Fibroblast of lung (primary cell): ENCODE results near the gene IGSF23. TPM values are rescaled to one million over a fixed set of nuclear protein-coding genes. Genes with fewer than 3 reads are reported as not detected.

Experiments
- DNase-seq, 2 donors: peaks; one replicate each; pipeline versions ENCODE4 v3.0.0 to v3.0.0-alpha.2; 2010; ENCODE audit warnings: low read depth in 2 of 2
- H2AFZ ChIP-seq: 2 replicates; pipeline ENCODE4 v1.5.1; 2012; ENCODE audit warnings: low read length, control low read depth, inconsistent platforms
- H3K27ac ChIP-seq: 2 replicates; pipeline ENCODE4 v1.5.1; 2011; ENCODE audit warnings: low read length, control low read depth; ENCODE audit not compliant: insufficient read depth
- H3K27me3 ChIP-seq: 2 replicates; pipeline ENCODE4 v1.5.1; 2011; ENCODE audit warnings: mild to moderate bottlenecking, low read length; ENCODE audit not compliant: control insufficient read depth, insufficient read depth
- H3K36me3 ChIP-seq: 2 replicates; pipeline ENCODE4 v1.5.1; 2011; ENCODE audit warnings: low read length; ENCODE audit not compliant: control insufficient read depth, insufficient read depth
- H3K4me1 ChIP-seq: 2 replicates; pipeline ENCODE4 v1.5.1; 2011; ENCODE audit warnings: low read length; ENCODE audit not compliant: control insufficient read depth, insufficient read depth; ENCODE audit errors: extremely low read depth
- H3K4me2 ChIP-seq: 2 replicates; pipeline ENCODE4 v1.5.1; 2011; ENCODE audit warnings: low read length, control low read depth; ENCODE audit not compliant: insufficient read depth; ENCODE audit errors: extremely low read depth
- H3K4me3 ChIP-seq, 4 experiments: fragments of 200-600 bp in 1 of 4; sonication (generic) in 1 of 4; replicated peaks in 1 of 4; 2 replicates each; pipeline ENCODE4 v1.5.1; 2011 to 2016; ENCODE audit warnings: low read length in 4 of 4, low read depth in 3 of 4, mild to moderate bottlenecking in 3 of 4, control low read depth in 2 of 4, inconsistent platforms in 1 of 4, mixed read lengths in 1 of 4; ENCODE audit not compliant: insufficient read depth in 1 of 4; ENCODE audit errors: control extremely low read depth in 1 of 4
- H3K79me2 ChIP-seq: 2 replicates; pipeline ENCODE4 v1.5.1; 2012; ENCODE audit warnings: mild to moderate bottlenecking, low read length, inconsistent platforms; ENCODE audit not compliant: control insufficient read depth, insufficient read depth
- H3K9ac ChIP-seq: 2 replicates; pipeline ENCODE4 v1.5.1; 2011; ENCODE audit warnings: mild to moderate bottlenecking, low read length, control low read depth; ENCODE audit not compliant: insufficient read depth
- H3K9me3 ChIP-seq: 2 replicates; pipeline ENCODE4 v1.5.1; 2012; ENCODE audit warnings: low read depth, low read length; ENCODE audit not compliant: control insufficient read depth, insufficient read depth
- H4K20me1 ChIP-seq: 2 replicates; pipeline ENCODE4 v1.5.1; 2011; ENCODE audit warnings: low read length; ENCODE audit not compliant: control insufficient read depth, insufficient read depth; ENCODE audit errors: extremely low read depth
- EZH2 ChIP-seq: IDR thresholded peaks from 2 replicates; pipeline ENCODE4 v1.5.1; 2012; ENCODE audit warnings: low read length, control low read depth, mild to moderate bottlenecking; ENCODE audit errors: missing control alignments
- polyA plus RNA-seq, 2 donors: library from polyadenylated mRNA; depleted of rRNA in 1 of 2; stranded (reverse) in 1 of 2; unstranded in 1 of 2; fragments of >200 nt; gene quantifications; 2 replicates each; pipeline ENCODE4 v1.2.1, GENCODE V29; 2011 to 2012; ENCODE audit warnings: missing spikeins in 1 of 2
- total RNA-seq: library from RNA; depleted of rRNA; stranded (reverse); fragments of >200 nt; gene quantifications from 2 replicates; pipeline ENCODE4 v1.2.1, GENCODE V29; 2014
- TF ChIP-seq, protein P1 (sequence below), 2 donors: IDR thresholded peaks in 1 of 2; conservative IDR thresholded peaks in 1 of 2; 1 replicate in 1 of 2; 2 replicates in 1 of 2; pipeline ENCODE4 v1.5.1; 2011 to 2012; ENCODE audit warnings: low read length in 2 of 2, control low read depth in 1 of 2, inconsistent platforms in 1 of 2, low read depth in 1 of 2, mild to moderate bottlenecking in 1 of 2

IGSF23 gene
- total and polyA plus RNA-seq, 2 donors (not counting 1 experiment from before 2014, with no cell fraction given): 0.33 to 1.3 TPM

DNA sequence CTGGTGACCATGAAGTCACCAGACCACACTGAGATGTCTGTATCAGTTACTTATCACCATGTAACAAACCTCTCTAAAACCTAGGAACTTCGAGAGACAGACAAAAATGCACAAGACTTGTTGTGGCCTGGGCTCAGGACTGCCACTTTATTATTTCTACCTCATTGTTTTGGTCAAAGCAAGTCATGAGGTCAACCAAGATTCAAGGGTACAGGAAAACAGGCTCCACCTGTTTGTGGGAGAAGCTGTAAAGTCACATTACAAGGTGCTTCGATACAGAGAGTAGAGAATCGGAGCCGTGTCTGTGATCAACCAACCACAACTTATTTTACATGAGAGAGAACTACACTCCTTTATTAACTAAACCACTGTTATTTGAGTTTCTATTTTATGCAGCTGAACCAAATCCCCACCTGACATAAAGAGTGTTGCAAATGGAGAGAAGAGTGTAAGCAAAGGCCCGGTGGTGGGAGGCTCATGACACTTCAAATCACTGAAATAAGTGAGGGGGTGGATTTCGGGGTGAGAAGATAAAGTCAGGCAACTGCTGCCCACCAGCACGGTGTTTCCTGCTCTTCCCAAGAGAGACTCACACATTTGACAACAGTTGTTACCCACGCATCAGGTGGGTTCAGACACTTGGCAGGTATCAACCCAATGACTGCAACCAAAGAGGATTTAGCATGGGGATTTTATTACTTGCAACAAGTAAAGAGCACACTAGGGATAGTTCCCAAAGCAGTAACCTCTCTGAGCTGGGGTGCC lies 39.0 kb upstream of the IGSF23 start:
- Histone ChIP-seq H3K4me1 (no peaks in the 10 kb centered on the region), H3K9ac (no peak overlapping the region), H3K27me3 (no peaks in the 10 kb centered on the region), H3K36me3 (no peaks in the 10 kb centered on the region), H4K20me1 (no peaks in the 10 kb centered on the region), H3K4me2 (no peak overlapping the region), H2AFZ (no peak overlapping the region), H3K9me3 (no peaks in the 10 kb centered on the region), H3K79me2 (no peaks in the 10 kb centered on the region), H3K27ac (no peak overlapping the region), H3K4me3 (no peak overlapping the region)
- DNase-seq: no peak
- no peak for TF ChIP-seq EZH2
- TF ChIP-seq, protein P1, sequence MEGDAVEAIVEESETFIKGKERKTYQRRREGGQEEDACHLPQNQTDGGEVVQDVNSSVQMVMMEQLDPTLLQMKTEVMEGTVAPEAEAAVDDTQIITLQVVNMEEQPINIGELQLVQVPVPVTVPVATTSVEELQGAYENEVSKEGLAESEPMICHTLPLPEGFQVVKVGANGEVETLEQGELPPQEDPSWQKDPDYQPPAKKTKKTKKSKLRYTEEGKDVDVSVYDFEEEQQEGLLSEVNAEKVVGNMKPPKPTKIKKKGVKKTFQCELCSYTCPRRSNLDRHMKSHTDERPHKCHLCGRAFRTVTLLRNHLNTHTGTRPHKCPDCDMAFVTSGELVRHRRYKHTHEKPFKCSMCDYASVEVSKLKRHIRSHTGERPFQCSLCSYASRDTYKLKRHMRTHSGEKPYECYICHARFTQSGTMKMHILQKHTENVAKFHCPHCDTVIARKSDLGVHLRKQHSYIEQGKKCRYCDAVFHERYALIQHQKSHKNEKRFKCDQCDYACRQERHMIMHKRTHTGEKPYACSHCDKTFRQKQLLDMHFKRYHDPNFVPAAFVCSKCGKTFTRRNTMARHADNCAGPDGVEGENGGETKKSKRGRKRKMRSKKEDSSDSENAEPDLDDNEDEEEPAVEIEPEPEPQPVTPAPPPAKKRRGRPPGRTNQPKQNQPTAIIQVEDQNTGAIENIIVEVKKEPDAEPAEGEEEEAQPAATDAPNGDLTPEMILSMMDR (conservative IDR thresholded peaks at IDR 0.05 in 1 of 2, IDR thresholded peaks at IDR 0.05 in 1 of 2; ENCODE audit: low read depth in 1 of 2, low read length in 2 of 2): no peak

DNA sequence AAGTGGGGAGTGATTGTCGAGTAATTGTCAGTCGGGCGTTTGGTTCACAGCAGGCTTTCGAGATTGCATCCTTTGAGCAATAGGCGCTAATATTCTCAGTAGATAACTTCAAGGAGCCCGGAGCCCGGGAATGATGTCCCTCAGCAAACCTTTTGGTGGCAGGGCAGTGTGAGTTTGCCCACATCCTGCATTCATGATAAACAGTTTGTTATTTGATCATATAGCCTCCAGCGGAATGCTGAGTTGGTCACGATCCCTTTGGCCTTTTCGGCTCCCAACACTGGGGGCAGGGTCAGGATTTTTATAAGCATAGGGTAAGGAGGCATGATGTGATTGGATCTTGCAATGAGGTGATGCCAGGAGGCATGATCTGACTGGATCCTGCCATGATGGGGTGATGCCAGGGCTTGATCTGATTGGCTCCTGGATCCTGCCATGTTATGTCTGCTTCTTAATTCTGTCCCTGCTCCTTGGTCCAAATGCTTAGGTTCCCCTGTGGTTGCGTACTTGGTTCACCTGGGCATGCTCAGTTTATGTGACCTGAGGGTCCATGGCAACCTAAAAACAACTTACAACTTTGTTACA lies 38.2 kb upstream of the IGSF23 start:
- Histone ChIP-seq H3K27me3 (no peaks in the 10 kb centered on the region), H3K9me3 (no peaks in the 10 kb centered on the region), H2AFZ (no peak overlapping the region), H3K4me1 (no peaks in the 10 kb centered on the region), H4K20me1 (no peaks in the 10 kb centered on the region), H3K27ac (no peak overlapping the region), H3K79me2 (no peaks in the 10 kb centered on the region), H3K36me3 (no peaks in the 10 kb centered on the region), H3K4me2 (no peak overlapping the region), H3K9ac (no peak overlapping the region), H3K4me3 (no peak overlapping the region)
- TF ChIP-seq, protein P1 (conservative IDR thresholded peaks at IDR 0.05 in 1 of 2, IDR thresholded peaks at IDR 0.05 in 1 of 2; ENCODE audit: low read depth in 1 of 2, low read length in 2 of 2): no peak
- no peak for TF ChIP-seq EZH2
- DNase-seq: no peak

- Histone ChIP-seq H3K36me3 (no peaks in the 10 kb centered on the region), H3K4me1 (no peaks in the 10 kb centered on the region), H3K4me3 (no peak overlapping the region), H3K4me2 (no peak overlapping the region), H3K9ac (no peak overlapping the region), H2AFZ (no peak overlapping the region), H3K79me2 (no peaks in the 10 kb centered on the region), H3K9me3 (no peaks in the 10 kb centered on the region), H4K20me1 (no peaks in the 10 kb centered on the region), H3K27ac (no peak overlapping the region), H3K27me3 (no peaks in the 10 kb centered on the region)
- TF ChIP-seq, protein P1 (conservative IDR thresholded peaks at IDR 0.05 in 1 of 2, IDR thresholded peaks at IDR 0.05 in 1 of 2; ENCODE audit: low read depth in 1 of 2, low read length in 2 of 2): peak; percentile 37 to 56
- TF ChIP-seq EZH2: no peak
- peak; percentile 28 to 40 for DNase-seq
Measured at GRCh38 chr19:44576843-44577565, 36.4 kb upstream of the IGSF23 start.
